ENCODE results near the gene KLF3. TPM values are rescaled to one million over a fixed set of nuclear protein-coding genes. Genes with fewer than 3 reads are reported as not detected.

The KLF3 gene
- total RNA-seq, 1 experiment from 2014 or later, result 14.6 TPM

DNA sequence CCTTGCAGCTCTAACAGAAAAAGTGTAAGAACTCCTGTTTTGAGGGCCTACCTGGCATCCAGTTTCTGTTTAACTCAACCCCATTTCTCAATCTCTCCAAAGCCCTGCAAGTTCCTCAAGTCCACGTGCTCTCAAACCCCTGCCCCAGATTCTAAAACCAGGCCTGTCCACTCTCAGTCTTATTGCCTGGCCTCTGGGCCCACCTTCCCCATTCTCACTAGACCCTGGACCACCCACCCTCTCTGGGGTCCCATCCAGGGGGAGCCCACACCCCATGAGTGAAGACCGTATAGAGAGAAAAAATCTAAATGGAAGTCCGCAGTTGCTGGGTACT is 60.4 kb downstream of the KLF3 start:
- Histone ChIP-seq H3K4me3 (ENCODE audit: low read length) (no peak overlapping the region), H3K27ac (ENCODE audit: low read length) (no peak overlapping the region), H3K4me2 (ENCODE audit: low read length) (no peak overlapping the region), H3F3A (ENCODE audit: low read length, unreplicated experiment) (no peaks in the 10 kb centered on the region), H2AFZ (ENCODE audit: low read length) (no peak overlapping the region), H3K36me3 (ENCODE audit: low read depth, low read length) (no peaks in the 10 kb centered on the region), H4K20me1 (ENCODE audit: low read length) (no peaks in the 10 kb centered on the region), H3K4me1 (ENCODE audit: insufficient read depth, low read length) (peaks cover 13% of the 10 kb centered on the region), H3K9me2 (replicated peaks; ENCODE audit: low read length) (no peaks in the 10 kb centered on the region), H3K79me2 (ENCODE audit: low read length) (no peaks in the 10 kb centered on the region), H3K9ac (ENCODE audit: low read length) (no peak overlapping the region), H3K9me3 (ENCODE audit: low read length) (no peaks in the 10 kb centered on the region), H3K27me3 (ENCODE audit: low read length) (no peaks in the 10 kb centered on the region)
- ATAC-seq, result no peak
- no peak for TF ChIP-seq EZH2 (IDR thresholded peaks at IDR 0.05; ENCODE audit: low read length, unreplicated experiment)
- TF ChIP-seq EZH2phosphoT487 (IDR thresholded peaks at IDR 0.05; ENCODE audit: borderline replicate concordance, low read length), result no peak
- TF ChIP-seq, protein P1, sequence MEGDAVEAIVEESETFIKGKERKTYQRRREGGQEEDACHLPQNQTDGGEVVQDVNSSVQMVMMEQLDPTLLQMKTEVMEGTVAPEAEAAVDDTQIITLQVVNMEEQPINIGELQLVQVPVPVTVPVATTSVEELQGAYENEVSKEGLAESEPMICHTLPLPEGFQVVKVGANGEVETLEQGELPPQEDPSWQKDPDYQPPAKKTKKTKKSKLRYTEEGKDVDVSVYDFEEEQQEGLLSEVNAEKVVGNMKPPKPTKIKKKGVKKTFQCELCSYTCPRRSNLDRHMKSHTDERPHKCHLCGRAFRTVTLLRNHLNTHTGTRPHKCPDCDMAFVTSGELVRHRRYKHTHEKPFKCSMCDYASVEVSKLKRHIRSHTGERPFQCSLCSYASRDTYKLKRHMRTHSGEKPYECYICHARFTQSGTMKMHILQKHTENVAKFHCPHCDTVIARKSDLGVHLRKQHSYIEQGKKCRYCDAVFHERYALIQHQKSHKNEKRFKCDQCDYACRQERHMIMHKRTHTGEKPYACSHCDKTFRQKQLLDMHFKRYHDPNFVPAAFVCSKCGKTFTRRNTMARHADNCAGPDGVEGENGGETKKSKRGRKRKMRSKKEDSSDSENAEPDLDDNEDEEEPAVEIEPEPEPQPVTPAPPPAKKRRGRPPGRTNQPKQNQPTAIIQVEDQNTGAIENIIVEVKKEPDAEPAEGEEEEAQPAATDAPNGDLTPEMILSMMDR (conservative IDR thresholded peaks at IDR 0.05; ENCODE audit: low read depth, low read length), result no peak
- POLR2A ChIA-PET (ENCODE audit: unreplicated experiment), result no interaction called here
- BruUV-seq (replicated peaks), result no TSS peak
- no peak for DNase-seq
- CTCF ChIA-PET, result no interaction called here
- intact Hi-C loops (cut with micrococcal nuclease), result no loop called here

- no peak overlapping the region for H3K4me3 ChIP-seq (ENCODE audit: low read length)
- peak overlapping the region; percentile 29; the same call in 1 of the 2 replicates for H3K9ac ChIP-seq (ENCODE audit: low read length)
- H3K79me2 ChIP-seq (ENCODE audit: low read length), result no peaks in the 10 kb centered on the region
- H3K4me2 ChIP-seq (ENCODE audit: low read length), result peak overlapping the region; percentile 30
- no TSS peak for BruUV-seq (replicated peaks)
- ChIA-PET CTCF (interaction anchor here (1.0 kb wide), 1 partner anchor 549 kb away, joined by 4 read pairs; no protein-coding TSS in a partner anchor), POLR2A (ENCODE audit: unreplicated experiment) (interaction anchor here (0.6 kb wide), 1 partner anchor 902 kb away, joined by 4 read pairs; the partner anchor contains the start of gene PGM2)
- no peaks in the 10 kb centered on the region for H3F3A ChIP-seq (ENCODE audit: low read length, unreplicated experiment)
- H2AFZ ChIP-seq (ENCODE audit: low read length), result peak overlapping the region; percentile 29
- ATAC-seq, result peak; percentile 75
- H4K20me1 ChIP-seq (ENCODE audit: low read length), result no peaks in the 10 kb centered on the region
- H3K4me1 ChIP-seq (ENCODE audit: insufficient read depth, low read length), result peaks cover 18% of the 10 kb centered on the region
- H3K27me3 ChIP-seq (ENCODE audit: low read length), result no peaks in the 10 kb centered on the region
- intact Hi-C loops (cut with micrococcal nuclease), result loop anchor here (5.0 kb wide), 1 partner anchor 51 kb away; no protein-coding TSS in a partner anchor
- peak overlapping the region; percentile 75 for H3K27ac ChIP-seq (ENCODE audit: low read length)
- H3K36me3 ChIP-seq (ENCODE audit: low read depth, low read length), result no peaks in the 10 kb centered on the region; the same call in 1 of the 2 replicates
- H3K9me2 ChIP-seq (replicated peaks; ENCODE audit: low read length), result no peaks in the 10 kb centered on the region
- peak; percentile 67 for DNase-seq
- TF ChIP-seq EZH2 (IDR thresholded peaks at IDR 0.05; ENCODE audit: low read length, unreplicated experiment), result no peak
- no peak for TF ChIP-seq EZH2phosphoT487 (IDR thresholded peaks at IDR 0.05; ENCODE audit: borderline replicate concordance, low read length)
- TF ChIP-seq, protein P1 (conservative IDR thresholded peaks at IDR 0.05; ENCODE audit: low read depth, low read length), result peak; percentile 53
- no peaks in the 10 kb centered on the region for H3K9me3 ChIP-seq (ENCODE audit: low read length)
These were observed 64.7 kb downstream of the KLF3 start for GRCh38 chr4:38728631-38729141.

DNA sequence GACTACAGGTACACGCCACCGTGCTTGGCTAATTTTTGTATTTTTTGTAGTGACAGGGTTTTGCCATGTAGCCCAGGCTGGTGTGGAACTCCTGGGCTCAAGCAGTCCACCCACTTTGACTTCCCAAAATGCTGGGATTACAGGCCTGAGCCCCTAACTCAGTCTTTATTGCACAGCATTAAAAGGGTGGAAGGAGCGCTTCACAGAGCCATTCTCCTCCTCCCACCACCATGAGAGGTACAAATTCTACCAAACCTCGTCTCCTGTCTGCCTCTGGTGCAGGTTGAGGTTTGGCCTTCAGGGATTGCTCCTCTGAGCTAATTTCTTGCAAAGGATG is 66.5 kb downstream of the KLF3 start:
- Histone ChIP-seq H3K4me2 (ENCODE audit: low read length) (no peak overlapping the region), H3K9me2 (replicated peaks; ENCODE audit: low read length) (no peaks in the 10 kb centered on the region), H3K4me3 (ENCODE audit: low read length) (no peak overlapping the region), H2AFZ (ENCODE audit: low read length) (no peak overlapping the region; the same call in 1 of the 2 replicates), H3K79me2 (ENCODE audit: low read length) (no peaks in the 10 kb centered on the region), H3K9ac (ENCODE audit: low read length) (no peak overlapping the region), H3K27ac (ENCODE audit: low read length) (no peak overlapping the region), H3F3A (ENCODE audit: low read length, unreplicated experiment) (no peaks in the 10 kb centered on the region), H3K4me1 (ENCODE audit: insufficient read depth, low read length) (peaks cover 18% of the 10 kb centered on the region), H3K27me3 (ENCODE audit: low read length) (no peaks in the 10 kb centered on the region), H4K20me1 (ENCODE audit: low read length) (no peaks in the 10 kb centered on the region), H3K9me3 (ENCODE audit: low read length) (no peaks in the 10 kb centered on the region), H3K36me3 (ENCODE audit: low read depth, low read length) (no peaks in the 10 kb centered on the region; the same call in 1 of the 2 replicates)
- CTCF ChIA-PET, result no interaction called here
- POLR2A ChIA-PET (ENCODE audit: unreplicated experiment), result interaction anchor here (0.6 kb wide), 1 partner anchor 43 kb away, joined by 4 read pairs; no protein-coding TSS in a partner anchor
- BruUV-seq (replicated peaks), result no TSS peak
- no peak for ATAC-seq
- no peak for DNase-seq
- intact Hi-C loops (cut with micrococcal nuclease), result loop anchor here (2.0 kb wide), 1 partner anchor 668 kb away; no protein-coding TSS in a partner anchor
- no peak for TF ChIP-seq EZH2 (IDR thresholded peaks at IDR 0.05; ENCODE audit: low read length, unreplicated experiment)
- TF ChIP-seq EZH2phosphoT487 (IDR thresholded peaks at IDR 0.05; ENCODE audit: borderline replicate concordance, low read length), result no peak
- TF ChIP-seq, protein P1 (conservative IDR thresholded peaks at IDR 0.05; ENCODE audit: low read depth, low read length), result no peak
